NT2/D1 (cell line): ENCODE data around the gene SPATA9.

Experiments
- DNase-seq: peaks from one replicate; pipeline ENCODE4 v3.0.0-alpha.2; 2011; ENCODE audit warnings: low read depth, low spot score
- H3K27me3 ChIP-seq: 2 replicates; pipeline ENCODE4 v1.6.0; 2011; ENCODE audit warnings: mild to moderate bottlenecking; ENCODE audit not compliant: insufficient read length, insufficient read depth
- H3K36me3 ChIP-seq: 2 replicates; pipeline ENCODE4 v1.6.1; 2011; ENCODE audit warnings: mild to moderate bottlenecking, low read length, mixed read lengths; ENCODE audit not compliant: insufficient read depth, insufficient read length
- H3K4me1 ChIP-seq: 2 replicates; pipeline ENCODE4 v1.5.1; 2011; ENCODE audit not compliant: insufficient read depth, insufficient read length
- H3K4me3 ChIP-seq: 2 replicates; pipeline ENCODE4 v1.5.1; 2011; ENCODE audit warnings: low read depth; ENCODE audit not compliant: insufficient read length
- H3K9ac ChIP-seq: 2 replicates; pipeline ENCODE4 v1.6.0; 2011; ENCODE audit warnings: low read depth; ENCODE audit not compliant: insufficient read length
- H3K9me3 ChIP-seq: 2 replicates; pipeline ENCODE4 v1.5.1; 2011; ENCODE audit warnings: mild to moderate bottlenecking, low read length; ENCODE audit not compliant: insufficient read depth
- SUZ12 ChIP-seq: IDR thresholded peaks from 2 replicates; pipeline ENCODE4 v1.6.1; 2011; ENCODE audit not compliant: insufficient read length, insufficient read depth; ENCODE audit errors: extremely low read depth
- YY1 ChIP-seq: IDR thresholded peaks from 2 replicates; pipeline ENCODE4 v1.6.1; 2011; ENCODE audit not compliant: insufficient read length, insufficient read depth
- ZNF274 ChIP-seq: IDR thresholded peaks from 2 replicates; pipeline ENCODE4 v1.6.1; 2011; ENCODE audit warnings: mild to moderate bottlenecking, low read depth, low read length

The SPATA9 gene

GRCh38 chr5:95721582-95722295, 38.9 kb upstream of the SPATA9 start:
- DNase-seq, result no peak
- TF ChIP-seq SUZ12, result no peak
- no peak for TF ChIP-seq YY1
- no peak for TF ChIP-seq ZNF274
- no peak overlapping the region for H3K4me3 ChIP-seq

DNA sequence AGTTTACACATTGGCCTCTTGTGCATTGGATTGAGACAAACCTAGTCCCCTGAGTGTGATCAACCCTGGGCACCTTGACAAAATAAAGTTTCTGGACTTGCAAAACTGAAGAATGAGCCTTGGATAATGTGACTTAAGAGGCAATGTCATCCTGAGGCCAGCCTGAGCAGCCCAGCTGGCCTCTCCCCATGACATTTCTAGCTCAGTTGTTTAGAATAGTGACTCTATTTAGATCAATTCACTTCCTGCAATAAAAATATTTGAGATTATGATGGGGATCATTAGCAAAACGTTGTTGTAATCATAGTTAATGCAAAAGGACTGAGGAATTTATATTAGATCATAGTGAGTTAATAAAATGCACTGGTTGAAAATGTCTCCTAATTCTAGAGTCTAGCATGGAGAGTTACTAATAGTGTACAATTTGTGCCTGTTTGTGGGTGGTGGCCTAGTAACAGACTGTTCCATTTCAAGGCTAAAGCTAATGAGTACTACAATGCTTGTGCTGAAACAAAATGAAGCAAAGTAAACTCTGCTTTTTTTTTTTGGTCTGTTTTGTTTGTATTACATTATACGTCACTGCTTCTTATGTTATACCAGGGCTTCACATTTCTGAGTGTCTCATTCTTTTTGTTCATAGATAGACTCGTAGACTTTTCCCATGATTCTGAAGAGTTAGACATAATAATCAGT, 37.4 kb upstream of the SPATA9 start:
- H3K36me3 ChIP-seq, result no peaks in the 10 kb centered on the region
- H3K27me3 ChIP-seq, result no peaks in the 10 kb centered on the region
- H3K9me3 ChIP-seq, result no peaks in the 10 kb centered on the region
- no peaks in the 10 kb centered on the region for H3K4me1 ChIP-seq
- H3K4me3 ChIP-seq, result no peak overlapping the region
- DNase-seq, result no peak
- no peak overlapping the region for H3K9ac ChIP-seq
- no peak for TF ChIP-seq SUZ12

More at GRCh38 chr5:95721582-95722295, 38.9 kb upstream of the SPATA9 start:
- H3K9me3 ChIP-seq, result no peaks in the 10 kb centered on the region
- no peaks in the 10 kb centered on the region for H3K27me3 ChIP-seq
- no peaks in the 10 kb centered on the region for H3K36me3 ChIP-seq
- no peak overlapping the region for H3K9ac ChIP-seq
- no peaks in the 10 kb centered on the region for H3K4me1 ChIP-seq

GRCh38 chr5:95718738-95719137, 35.9 kb upstream of the SPATA9 start:
- Histone ChIP-seq H3K4me1 (no peaks in the 10 kb centered on the region), H3K4me3 (no peak overlapping the region)
- no peak for DNase-seq

GRCh38 chr5:95718203-95718602, 35.4 kb upstream of the SPATA9 start:
- H3K9me3 ChIP-seq, result no peaks in the 10 kb centered on the region
- DNase-seq, result no peak
- H3K4me1 ChIP-seq, result no peaks in the 10 kb centered on the region
- H3K4me3 ChIP-seq, result no peak overlapping the region
- TF ChIP-seq YY1, result no peak
- no peak for TF ChIP-seq SUZ12
- no peak for TF ChIP-seq ZNF274
- no peak overlapping the region for H3K9ac ChIP-seq
- H3K36me3 ChIP-seq, result no peaks in the 10 kb centered on the region
- no peaks in the 10 kb centered on the region for H3K27me3 ChIP-seq

More at GRCh38 chr5:95718738-95719137, 35.9 kb upstream of the SPATA9 start:
- no peaks in the 10 kb centered on the region for H3K27me3 ChIP-seq
- H3K9ac ChIP-seq, result no peak overlapping the region
- H3K36me3 ChIP-seq, result no peaks in the 10 kb centered on the region
- H3K9me3 ChIP-seq, result no peaks in the 10 kb centered on the region
- TF ChIP-seq ZNF274 (no peak), YY1 (no peak), SUZ12 (no peak)

- DNase-seq, result no peak
- no peak overlapping the region for H3K9ac ChIP-seq
- no peaks in the 10 kb centered on the region for H3K36me3 ChIP-seq
- no peak for TF ChIP-seq YY1
- no peak for TF ChIP-seq ZNF274
- TF ChIP-seq SUZ12, result no peak
- H3K9me3 ChIP-seq, result no peaks in the 10 kb centered on the region
- H3K4me3 ChIP-seq, result no peak overlapping the region
- H3K27me3 ChIP-seq, result no peaks in the 10 kb centered on the region
- H3K4me1 ChIP-seq, result no peaks in the 10 kb centered on the region
Observed at GRCh38 chr5:95717439-95717838, 34.6 kb upstream of the SPATA9 start.

GRCh38 chr5:95715799-95716461, 33.1 kb upstream of the SPATA9 start:
- no peak for DNase-seq
- no peak overlapping the region for H3K9ac ChIP-seq
- H3K9me3 ChIP-seq, result no peaks in the 10 kb centered on the region
- H3K4me3 ChIP-seq, result no peak overlapping the region
- no peaks in the 10 kb centered on the region for H3K4me1 ChIP-seq
- H3K27me3 ChIP-seq, result no peaks in the 10 kb centered on the region
- TF ChIP-seq ZNF274 (no peak), SUZ12 (no peak), YY1 (no peak)
- H3K36me3 ChIP-seq, result no peaks in the 10 kb centered on the region
